Measurements from ENCODE around the gene DAPK1.

The DAPK1 gene

GRCh38 chr9:87497604-87498045 lies at the start of gene DAPK1:
Gene DAPK1, plus strand, starts transcription at chr9:87497867. Its CDS starts 1,211 bp downstream, at chr9:87499078.
- DNase-seq (ENCODE audit: low read depth) = no peak
- peak within 1 kb of the TSS; percentile 55 for H3K4me3 ChIP-seq (ENCODE audit: low read depth, low read length)

- DNase-seq (ENCODE audit: low read depth) = no peak
Observed at GRCh38 chr9:87451149-87451548, 46.5 kb upstream of the DAPK1 start.

GRCh38 chr9:87455407-87455806 lies 42.3 kb upstream of the DAPK1 start:
- no peak overlapping the region for H3K4me3 ChIP-seq (ENCODE audit: low read depth, low read length)
- no peak for DNase-seq (ENCODE audit: low read depth)

More at GRCh38 chr9:87451149-87451548, 46.5 kb upstream of the DAPK1 start:
- H3K4me3 ChIP-seq (ENCODE audit: low read depth, low read length) = no peak overlapping the region

GRCh38 chr9:87461256-87461655 lies 36.4 kb upstream of the DAPK1 start:
- DNase-seq (ENCODE audit: low read depth) = no peak

GRCh38 chr9:87464110-87464991 lies 33.3 kb upstream of the DAPK1 start:
- DNase-seq (ENCODE audit: low read depth) = no peak
- H3K4me3 ChIP-seq (ENCODE audit: low read depth, low read length) = no peak overlapping the region

More at GRCh38 chr9:87461256-87461655, 36.4 kb upstream of the DAPK1 start:
- H3K4me3 ChIP-seq (ENCODE audit: low read depth, low read length) = no peak overlapping the region

DNA sequence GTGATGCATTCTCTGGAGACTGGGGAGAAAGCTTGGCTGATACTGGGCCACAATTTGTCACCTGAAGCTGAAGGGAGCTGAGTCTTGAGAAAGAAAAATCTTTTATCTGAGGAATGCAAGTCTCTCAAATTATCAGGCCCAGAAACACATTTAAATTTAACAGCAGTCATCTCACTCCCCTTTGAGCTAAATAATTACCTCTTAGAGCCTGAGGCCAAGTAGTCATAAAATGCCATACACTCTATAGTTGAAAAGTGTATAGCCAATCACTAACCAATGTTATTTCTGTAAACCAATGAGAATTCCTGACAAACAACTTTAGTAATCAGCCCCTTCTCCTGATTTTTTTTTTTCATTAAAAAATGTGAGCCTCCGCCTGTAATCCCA lies 32.7 kb upstream of the DAPK1 start:
- H3K4me3 ChIP-seq (ENCODE audit: low read depth, low read length) = no peak overlapping the region
- no peak for DNase-seq (ENCODE audit: low read depth)

- no peak for DNase-seq (ENCODE audit: low read depth)
- H3K4me3 ChIP-seq (ENCODE audit: low read depth, low read length) = no peak overlapping the region
Observed at GRCh38 chr9:87465816-87466215, 31.9 kb upstream of the DAPK1 start.

DNA sequence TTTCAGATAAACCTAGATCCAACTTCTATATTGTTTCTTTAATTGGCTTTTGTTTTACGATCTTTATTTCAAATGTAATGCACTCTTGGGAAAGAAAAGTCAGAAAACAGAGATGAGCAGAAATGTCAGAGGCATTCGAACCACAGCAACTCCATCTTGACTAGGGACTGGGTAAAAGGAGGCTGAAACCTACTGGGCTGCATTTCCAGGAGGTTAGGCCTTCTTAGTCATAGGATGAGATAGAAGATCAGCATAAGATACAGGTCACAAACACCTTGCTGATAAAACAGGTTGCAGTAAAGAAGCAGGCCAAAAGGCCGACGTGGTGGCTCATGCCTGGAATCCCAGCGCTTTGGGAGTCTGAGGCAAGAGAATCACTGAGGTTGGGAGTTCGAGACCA lies 30.5 kb upstream of the DAPK1 start:
- no peak for DNase-seq (ENCODE audit: low read depth)
- H3K4me3 ChIP-seq (ENCODE audit: low read depth, low read length) = no peak overlapping the region

DNA sequence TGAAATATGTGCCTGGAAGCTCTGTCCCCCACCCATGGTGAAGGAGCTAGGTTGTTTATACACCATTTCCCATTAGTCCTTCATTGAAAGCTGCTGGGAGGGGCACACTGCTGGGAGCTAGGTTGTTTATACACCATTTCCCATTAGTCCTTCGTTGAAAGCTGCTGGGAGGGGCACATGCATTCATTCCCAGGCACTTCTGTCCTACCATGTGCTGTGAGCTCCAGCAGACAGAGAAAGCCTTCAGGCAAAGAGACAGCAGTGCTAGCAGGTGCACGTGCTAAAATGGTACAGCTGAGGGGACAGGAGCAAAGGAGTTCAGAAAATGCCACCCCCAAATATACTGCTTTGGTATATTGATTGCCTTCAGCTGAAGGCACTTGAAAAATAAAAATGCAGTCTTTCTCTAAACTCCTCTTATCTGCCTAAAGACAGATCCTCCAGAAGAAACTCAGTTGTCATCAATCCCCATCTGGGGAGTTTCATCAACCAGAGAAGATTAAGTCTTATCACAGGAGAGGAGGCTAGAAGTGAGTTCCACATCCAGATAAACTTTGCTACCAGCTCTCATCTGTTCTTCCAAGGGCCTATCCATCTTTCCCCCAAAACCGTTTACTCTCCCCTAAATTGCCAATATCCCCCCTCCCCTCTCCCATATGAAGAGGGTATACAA lies 27.7 kb upstream of the DAPK1 start:
- H3K4me3 ChIP-seq (ENCODE audit: low read depth, low read length) = no peak overlapping the region
- no peak for DNase-seq (ENCODE audit: low read depth)

- H3K4me3 ChIP-seq (ENCODE audit: low read depth, low read length) = no peak overlapping the region
- DNase-seq (ENCODE audit: low read depth) = no peak
Observed at GRCh38 chr9:87471746-87472145, 25.9 kb upstream of the DAPK1 start.

- no peak for DNase-seq (ENCODE audit: low read depth)
- H3K4me3 ChIP-seq (ENCODE audit: low read depth, low read length) = no peak overlapping the region
Observed at GRCh38 chr9:87475463-87475862, 22.2 kb upstream of the DAPK1 start.

GRCh38 chr9:87478226-87478992 lies 19.3 kb upstream of the DAPK1 start:
- no peak overlapping the region for H3K4me3 ChIP-seq (ENCODE audit: low read depth, low read length)
- no peak for DNase-seq (ENCODE audit: low read depth)

- H3K4me3 ChIP-seq (ENCODE audit: low read depth, low read length) = no peak overlapping the region
- no peak for DNase-seq (ENCODE audit: low read depth)
Observed at GRCh38 chr9:87479801-87480201, 17.9 kb upstream of the DAPK1 start.

DNA sequence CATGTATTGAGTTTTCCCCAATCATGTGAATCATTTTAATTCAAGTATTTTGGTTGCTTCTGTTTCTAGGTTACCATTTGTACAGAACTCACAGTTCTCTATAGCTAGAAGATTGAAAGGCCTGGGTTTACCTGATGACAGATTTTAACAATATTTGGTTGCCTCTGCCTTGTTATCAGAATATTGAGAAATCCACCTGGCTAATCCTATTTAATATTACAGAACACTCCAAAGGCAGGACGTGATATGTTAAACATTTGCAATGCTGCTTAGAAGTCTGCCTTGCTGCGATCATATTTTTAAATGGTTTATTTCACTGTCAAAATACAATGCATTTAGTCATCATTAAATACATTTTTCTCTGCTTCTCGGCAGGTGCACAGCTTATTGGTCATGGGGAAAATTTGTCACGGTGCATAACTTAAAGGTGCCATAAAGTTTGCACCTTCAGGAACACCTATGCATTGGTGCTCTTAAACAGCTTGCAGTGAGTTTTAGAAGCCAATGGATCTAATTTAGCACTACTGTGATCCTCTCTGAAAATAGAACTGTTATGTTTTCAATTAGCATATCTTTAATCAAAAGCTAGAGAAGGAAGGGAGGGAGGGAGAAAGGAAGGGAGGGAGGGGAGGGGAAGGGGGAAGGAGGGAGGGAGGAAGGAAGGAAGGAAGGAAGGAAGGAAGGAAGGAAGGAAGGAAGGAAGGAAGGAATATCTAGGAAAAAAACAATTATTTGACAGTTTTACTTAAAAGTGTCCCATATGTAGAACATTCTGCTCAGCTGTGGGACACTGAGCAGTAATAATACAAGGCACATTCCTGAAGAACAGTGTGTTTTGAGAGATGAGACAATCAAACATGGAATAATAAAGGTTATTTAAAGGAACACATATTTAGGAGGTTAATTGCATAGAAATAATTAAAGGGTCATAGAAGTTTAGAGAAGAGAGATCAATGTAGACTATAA lies 15.5 kb upstream of the DAPK1 start:
- no peak for DNase-seq (ENCODE audit: low read depth)
- H3K4me3 ChIP-seq (ENCODE audit: low read depth, low read length) = no peak overlapping the region

- DNase-seq (ENCODE audit: low read depth) = no peak
- H3K4me3 ChIP-seq (ENCODE audit: low read depth, low read length) = no peak overlapping the region
Observed at GRCh38 chr9:87490225-87490624, 7.4 kb upstream of the DAPK1 start.

GRCh38 chr9:87490907-87491306 lies 6.8 kb upstream of the DAPK1 start:
- no peak overlapping the region for H3K4me3 ChIP-seq (ENCODE audit: low read depth, low read length)
- no peak for DNase-seq (ENCODE audit: low read depth)

- no peak overlapping the region for H3K4me3 ChIP-seq (ENCODE audit: low read depth, low read length)
- DNase-seq (ENCODE audit: low read depth) = no peak
Observed at GRCh38 chr9:87491523-87491922, 6.1 kb upstream of the DAPK1 start.

DNA sequence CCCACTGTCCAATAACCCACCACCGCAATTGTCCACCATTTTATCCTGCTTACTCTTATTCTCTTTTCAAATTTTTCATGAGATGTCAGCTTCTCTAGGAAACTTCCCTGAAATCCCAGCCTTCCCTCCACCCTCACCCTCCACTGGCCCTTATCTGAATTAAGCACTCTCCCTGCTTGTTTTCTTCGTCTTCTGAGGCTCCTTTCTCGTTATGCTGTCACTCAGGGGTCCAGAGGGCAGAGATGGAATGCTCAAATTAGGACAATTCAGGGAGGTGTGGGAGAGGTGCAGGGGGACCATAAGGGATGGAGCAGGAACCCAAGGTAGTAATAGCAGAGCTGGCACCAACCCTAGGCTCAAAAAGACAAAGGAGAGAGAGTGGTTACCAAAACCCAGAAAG lies 5.0 kb upstream of the DAPK1 start:
- no peak for DNase-seq (ENCODE audit: low read depth)
- H3K4me3 ChIP-seq (ENCODE audit: low read depth, low read length) = no peak overlapping the region

GRCh38 chr9:87494970-87495471 lies 2.6 kb upstream of the DAPK1 start:
- peak; percentile 57 for DNase-seq (ENCODE audit: low read depth)
- H3K4me3 ChIP-seq (ENCODE audit: low read depth, low read length) = no peak overlapping the region

Data from skeletal muscle cell (primary cell).